ENCODE results near the gene YKT6. TPM values are rescaled to one million over a fixed set of nuclear protein-coding genes. Genes with fewer than 3 reads are reported as not detected.
A peak's percentile ranks its signal among the peaks of the same experiment; 100 is the strongest.

The YKT6 gene
- total RNA-seq (10 to 100 TPM; 28.4 to 74.0 TPM), polyA plus RNA-seq (10 to 100 TPM; 37.9 to 82.1 TPM)
- long read RNA-seq, donor 1, transcript YKT6-201 (7 exons, 2,696 nt), result major isoform, 20 of 22 reads
- long read RNA-seq, donor 1, partial matches to known transcripts, result 0 of 22 reads
- long read RNA-seq, donor 1, other reads (novel, unspliced or antisense), result 0 of 22 reads
- long read RNA-seq, donor 2, partial matches to known transcripts, result 0 of 3 reads
- long read RNA-seq, donor 2, other reads (novel, unspliced or antisense), result 0 of 3 reads
- long read RNA-seq, donor 3, transcript YKT6-201 (7 exons, 2,696 nt), result major isoform, 8 of 10 reads
- long read RNA-seq, donor 3, partial matches to known transcripts, result 0 of 10 reads
- long read RNA-seq, donor 3, other reads (novel, unspliced or antisense), result 0 of 10 reads
- long read RNA-seq, donor 4, partial matches to known transcripts, result 6 of 11 reads
- long read RNA-seq, donor 4, other reads (novel, unspliced or antisense), result 0 of 11 reads
- long read RNA-seq, donor 5, transcript YKT6-201 (7 exons, 2,696 nt), result major isoform, 15 of 17 reads
- long read RNA-seq, donor 5, partial matches to known transcripts, result 0 of 17 reads
- long read RNA-seq, donor 5, other reads (novel, unspliced or antisense), result 0 of 17 reads

DNA sequence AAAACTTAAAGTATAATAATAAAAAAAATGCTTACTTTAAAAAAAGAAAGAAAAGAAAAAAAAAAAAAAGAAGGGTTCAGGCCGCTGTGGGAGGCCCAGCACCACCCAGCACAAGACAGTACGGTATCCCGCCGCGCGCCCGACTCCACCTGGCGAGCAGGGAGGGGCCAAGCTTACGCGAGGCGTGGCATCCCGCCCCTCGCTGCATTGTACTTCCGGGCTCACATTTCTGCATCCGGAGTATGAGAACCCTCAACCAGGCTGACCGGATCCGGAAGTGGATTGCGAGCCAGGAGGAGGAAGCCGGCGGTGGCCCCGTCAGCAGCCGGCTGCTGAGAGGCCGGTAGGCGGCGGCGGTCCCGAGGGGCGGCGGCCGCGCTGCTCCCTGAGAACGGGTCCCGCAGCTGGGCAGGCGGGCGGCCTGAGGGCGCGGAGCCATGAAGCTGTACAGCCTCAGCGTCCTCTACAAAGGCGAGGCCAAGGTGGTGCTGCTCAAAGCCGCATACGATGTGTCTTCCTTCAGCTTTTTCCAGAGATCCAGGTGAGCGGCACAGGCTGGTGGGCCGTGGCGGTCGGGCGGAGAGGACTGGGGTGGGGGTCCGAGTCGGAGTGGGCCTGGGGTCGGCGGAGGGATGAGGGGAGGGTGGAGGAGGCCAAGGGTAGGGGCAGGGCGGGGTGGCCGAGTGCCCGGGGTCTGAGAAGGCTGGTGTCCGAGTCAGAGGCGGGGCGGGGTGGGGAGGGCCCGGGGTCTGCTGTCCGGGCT is at the start of gene YKT6:
Gene YKT6, plus strand, starts transcription at position 280 of the 763 bp plus-strand sequence. Its CDS starts 158 bp downstream, at position 438.
- ATAC-seq (ENCODE audit: insufficient read depth, low FRiP score), result peak; percentile 100
- H3K4me3 ChIP-seq, result peak within 1 kb of the TSS; percentile 90
- no peaks in the 10 kb centered on the region for H3K9me3 ChIP-seq (ENCODE audit: control insufficient read depth in 4 of 4, insufficient read depth in 3 of 4, low read length in 3 of 4)
- H3K27me3 ChIP-seq (ENCODE audit: control insufficient read depth in 3 of 3, insufficient read depth in 3 of 3, low read length in 2 of 3), result peaks cover 0 to 4% (median 0%) of the 10 kb centered on the region in 3 donors
- H3K9ac ChIP-seq (ENCODE audit: insufficient read depth in 1 of 2, low read length in 2 of 2), result peak within 1 kb of the TSS; percentile 13 to 55
- 0% methylated on average over 57 to 58 of the region's 58 CpGs for WGBS, 2 donors
- DNase-seq, result peak; percentile 94 to 97 (median 95)
- TF ChIP-seq, protein P1, sequence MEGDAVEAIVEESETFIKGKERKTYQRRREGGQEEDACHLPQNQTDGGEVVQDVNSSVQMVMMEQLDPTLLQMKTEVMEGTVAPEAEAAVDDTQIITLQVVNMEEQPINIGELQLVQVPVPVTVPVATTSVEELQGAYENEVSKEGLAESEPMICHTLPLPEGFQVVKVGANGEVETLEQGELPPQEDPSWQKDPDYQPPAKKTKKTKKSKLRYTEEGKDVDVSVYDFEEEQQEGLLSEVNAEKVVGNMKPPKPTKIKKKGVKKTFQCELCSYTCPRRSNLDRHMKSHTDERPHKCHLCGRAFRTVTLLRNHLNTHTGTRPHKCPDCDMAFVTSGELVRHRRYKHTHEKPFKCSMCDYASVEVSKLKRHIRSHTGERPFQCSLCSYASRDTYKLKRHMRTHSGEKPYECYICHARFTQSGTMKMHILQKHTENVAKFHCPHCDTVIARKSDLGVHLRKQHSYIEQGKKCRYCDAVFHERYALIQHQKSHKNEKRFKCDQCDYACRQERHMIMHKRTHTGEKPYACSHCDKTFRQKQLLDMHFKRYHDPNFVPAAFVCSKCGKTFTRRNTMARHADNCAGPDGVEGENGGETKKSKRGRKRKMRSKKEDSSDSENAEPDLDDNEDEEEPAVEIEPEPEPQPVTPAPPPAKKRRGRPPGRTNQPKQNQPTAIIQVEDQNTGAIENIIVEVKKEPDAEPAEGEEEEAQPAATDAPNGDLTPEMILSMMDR (IDR thresholded peaks at IDR 0.05; ENCODE audit: control extremely low read depth, extremely low read depth), result peak; percentile 30
- H3K4me1 ChIP-seq (ENCODE audit: control insufficient read depth in 5 of 5, insufficient read depth in 5 of 5, low read length in 5 of 5), result peaks cover 0 to 10% (median 7%) of the 10 kb centered on the region in 5 donors
- H3K36me3 ChIP-seq (ENCODE audit: control insufficient read depth in 4 of 4, insufficient read depth in 4 of 4, low read length in 4 of 4), result peaks cover 0 to 14% (median 7%) of the 10 kb centered on the region in 4 donors
- H3K27ac ChIP-seq (ENCODE audit: low read depth in 1 of 2, low read length in 1 of 2), result peak within 1 kb of the TSS; percentile 66 to 90

DNA sequence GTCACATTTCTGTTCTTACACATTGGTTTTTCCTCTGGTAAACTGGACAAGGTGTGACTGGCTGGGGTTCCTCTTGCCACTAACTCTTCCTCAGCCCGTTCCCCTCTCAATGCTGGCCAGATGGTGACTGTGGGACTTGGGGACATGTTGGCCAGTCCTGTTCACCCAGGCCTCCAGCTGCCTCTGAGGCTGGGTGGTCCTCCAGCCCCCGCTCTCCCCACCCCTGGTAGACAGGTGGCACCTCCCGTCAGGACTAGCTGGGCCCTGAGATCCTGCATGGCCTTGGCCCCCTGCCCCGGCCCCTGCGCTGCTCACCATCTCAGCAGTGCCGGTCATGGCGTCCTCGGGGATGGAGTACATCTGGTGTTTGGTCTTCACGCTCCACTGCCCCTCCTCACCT is 48.8 kb upstream of the YKT6 start:
- Histone ChIP-seq H3K36me3 (ENCODE audit: control insufficient read depth in 4 of 4, insufficient read depth in 4 of 4, low read length in 4 of 4) (no peaks in the 10 kb centered on the region), H3K9ac (ENCODE audit: insufficient read depth in 1 of 2, low read length in 2 of 2) (no peak overlapping the region), H3K9me3 (ENCODE audit: control insufficient read depth in 4 of 4, insufficient read depth in 3 of 4, low read length in 3 of 4) (no peaks in the 10 kb centered on the region), H3K27ac (ENCODE audit: low read depth in 1 of 2, low read length in 1 of 2) (no peak overlapping the region), H3K4me1 (ENCODE audit: control insufficient read depth in 5 of 5, insufficient read depth in 5 of 5, low read length in 5 of 5) (peaks cover 0 to 33% (median 16%) of the 10 kb centered on the region in 5 donors), H3K27me3 (ENCODE audit: control insufficient read depth in 3 of 3, insufficient read depth in 3 of 3, low read length in 2 of 3) (peaks cover 0 to 3% (median 0%) of the 10 kb centered on the region in 3 donors), H3K4me3 (no peak overlapping the region)
- ATAC-seq (ENCODE audit: insufficient read depth, low FRiP score) (no peak), DNase-seq (no peak)
- 98 to 99% methylated on average over 9 of the region's 9 CpGs for WGBS, 2 donors
- TF ChIP-seq, protein P1 (IDR thresholded peaks at IDR 0.05; ENCODE audit: control extremely low read depth, extremely low read depth), result no peak

DNA sequence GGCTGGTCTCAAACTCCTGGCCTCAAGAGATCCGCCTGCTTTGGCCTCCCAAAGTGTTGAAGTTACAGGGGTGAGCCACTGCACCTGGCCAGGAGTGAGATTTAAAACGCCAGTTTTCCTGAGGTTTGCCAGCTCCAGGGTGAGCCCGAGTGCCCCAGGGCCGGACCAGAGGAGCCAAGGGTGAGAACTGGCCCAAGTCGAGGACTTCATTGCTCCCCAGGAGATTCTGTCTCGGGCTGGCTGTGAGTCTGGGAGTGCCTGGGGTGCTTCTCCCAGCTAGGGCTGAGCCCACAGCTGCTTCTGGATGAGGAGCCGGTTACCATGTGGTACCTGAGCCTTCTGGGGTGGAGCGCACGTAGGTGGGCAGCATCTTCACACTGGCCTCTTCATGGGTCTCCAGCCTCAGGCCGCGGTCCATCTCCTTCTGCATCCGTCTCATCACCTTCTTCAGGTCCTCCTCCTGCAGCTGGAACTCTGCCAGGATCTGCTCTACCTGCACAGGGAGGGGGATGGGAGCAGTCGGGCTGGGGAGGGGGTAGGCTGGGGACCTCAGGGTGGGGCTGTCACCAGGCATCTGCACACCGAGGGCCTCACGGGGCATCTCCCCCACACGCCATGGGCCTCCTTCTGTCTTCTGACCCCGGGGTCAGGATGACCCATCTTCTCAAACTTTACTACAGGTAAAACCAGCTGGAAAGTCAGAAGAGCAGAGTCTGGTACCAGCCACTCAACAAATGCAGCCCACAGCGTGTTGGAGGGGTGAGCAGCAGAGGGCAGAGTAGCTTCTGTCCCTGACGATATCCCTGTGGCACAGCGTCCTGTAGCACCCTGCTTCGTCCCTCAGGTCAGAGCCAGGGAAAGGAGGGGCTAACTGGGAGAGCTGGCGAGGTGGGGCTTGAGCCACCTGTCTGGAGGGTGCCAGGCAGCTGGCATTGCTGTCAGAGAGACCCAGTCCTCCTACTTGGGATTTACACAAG is 47.5 kb upstream of the YKT6 start:
- no peak overlapping the region for H3K4me3 ChIP-seq
- ATAC-seq (ENCODE audit: insufficient read depth, low FRiP score) (no peak), DNase-seq (no peak)
- no peak overlapping the region for H3K27ac ChIP-seq (ENCODE audit: low read depth in 1 of 2, low read length in 1 of 2)
- H3K27me3 ChIP-seq (ENCODE audit: control insufficient read depth in 3 of 3, insufficient read depth in 3 of 3, low read length in 2 of 3), result no peaks in the 10 kb centered on the region
- peaks cover 0 to 20% (median 8%) of the 10 kb centered on the region in 5 donors for H3K4me1 ChIP-seq (ENCODE audit: control insufficient read depth in 5 of 5, insufficient read depth in 5 of 5, low read length in 5 of 5)
- no peaks in the 10 kb centered on the region for H3K36me3 ChIP-seq (ENCODE audit: control insufficient read depth in 4 of 4, insufficient read depth in 4 of 4, low read length in 4 of 4)
- TF ChIP-seq, protein P1 (IDR thresholded peaks at IDR 0.05; ENCODE audit: control extremely low read depth, extremely low read depth), result no peak
- 85 to 86% methylated on average over 22 of the region's 22 CpGs for WGBS, 2 donors
- H3K9me3 ChIP-seq (ENCODE audit: control insufficient read depth in 4 of 4, insufficient read depth in 3 of 4, low read length in 3 of 4), result no peaks in the 10 kb centered on the region
- no peak overlapping the region for H3K9ac ChIP-seq (ENCODE audit: insufficient read depth in 1 of 2, low read length in 2 of 2)

Data from lung (tissue), 16 donors.